Fibroblast of lung (primary cell): ENCODE results near the gene LBX1.

Experiments
- EZH2 ChIP-seq: IDR thresholded peaks from 2 replicates; pipeline ENCODE4 v1.5.1; 2012; ENCODE audit warnings: low read length, control low read depth, mild to moderate bottlenecking; ENCODE audit errors: missing control alignments
- TF ChIP-seq, protein P1 (sequence below), 2 donors: IDR thresholded peaks in 1 of 2; conservative IDR thresholded peaks in 1 of 2; 1 replicate in 1 of 2; 2 replicates in 1 of 2; pipeline ENCODE4 v1.5.1; 2011 to 2012; ENCODE audit warnings: low read length in 2 of 2, control low read depth in 1 of 2, inconsistent platforms in 1 of 2, low read depth in 1 of 2, mild to moderate bottlenecking in 1 of 2

DNA sequence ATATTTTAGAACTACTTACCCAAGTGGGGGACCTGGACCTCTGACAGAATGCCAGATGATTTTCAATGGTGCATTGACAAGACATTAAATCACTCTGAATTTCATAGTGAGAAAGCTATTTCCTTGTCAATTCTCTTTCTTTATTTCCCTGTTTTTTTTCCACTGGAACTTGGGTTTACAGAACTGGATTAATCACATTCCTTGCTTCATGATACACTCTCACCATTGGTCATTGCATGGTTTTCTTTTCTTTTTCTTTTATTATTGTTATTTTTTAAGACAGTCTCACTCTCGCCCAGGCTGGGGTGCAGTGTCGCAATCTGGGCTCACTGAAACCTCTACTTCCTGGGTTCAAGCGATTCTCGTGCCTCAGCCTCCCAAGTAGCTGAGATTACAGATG, 38.5 kb upstream of the LBX1 start:
- TF ChIP-seq, protein P1, sequence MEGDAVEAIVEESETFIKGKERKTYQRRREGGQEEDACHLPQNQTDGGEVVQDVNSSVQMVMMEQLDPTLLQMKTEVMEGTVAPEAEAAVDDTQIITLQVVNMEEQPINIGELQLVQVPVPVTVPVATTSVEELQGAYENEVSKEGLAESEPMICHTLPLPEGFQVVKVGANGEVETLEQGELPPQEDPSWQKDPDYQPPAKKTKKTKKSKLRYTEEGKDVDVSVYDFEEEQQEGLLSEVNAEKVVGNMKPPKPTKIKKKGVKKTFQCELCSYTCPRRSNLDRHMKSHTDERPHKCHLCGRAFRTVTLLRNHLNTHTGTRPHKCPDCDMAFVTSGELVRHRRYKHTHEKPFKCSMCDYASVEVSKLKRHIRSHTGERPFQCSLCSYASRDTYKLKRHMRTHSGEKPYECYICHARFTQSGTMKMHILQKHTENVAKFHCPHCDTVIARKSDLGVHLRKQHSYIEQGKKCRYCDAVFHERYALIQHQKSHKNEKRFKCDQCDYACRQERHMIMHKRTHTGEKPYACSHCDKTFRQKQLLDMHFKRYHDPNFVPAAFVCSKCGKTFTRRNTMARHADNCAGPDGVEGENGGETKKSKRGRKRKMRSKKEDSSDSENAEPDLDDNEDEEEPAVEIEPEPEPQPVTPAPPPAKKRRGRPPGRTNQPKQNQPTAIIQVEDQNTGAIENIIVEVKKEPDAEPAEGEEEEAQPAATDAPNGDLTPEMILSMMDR (conservative IDR thresholded peaks at IDR 0.05 in 1 of 2, IDR thresholded peaks at IDR 0.05 in 1 of 2; ENCODE audit: low read depth in 1 of 2, low read length in 2 of 2) = no peak
- TF ChIP-seq EZH2 = no peak
